ENCODE measurements around the gene NARF. TPM values are rescaled to one million over a fixed set of nuclear protein-coding genes. Genes with fewer than 3 reads are reported as not detected.
"Not testable (repeated sequence)": the region's sequence is repeated elsewhere in the genome, so short reads cannot be mapped to it uniquely, and the experiment has no call there.

NARF gene
- total RNA-seq, 2 donors from 2014 or later, result 68.7 to 75.5 TPM

DNA sequence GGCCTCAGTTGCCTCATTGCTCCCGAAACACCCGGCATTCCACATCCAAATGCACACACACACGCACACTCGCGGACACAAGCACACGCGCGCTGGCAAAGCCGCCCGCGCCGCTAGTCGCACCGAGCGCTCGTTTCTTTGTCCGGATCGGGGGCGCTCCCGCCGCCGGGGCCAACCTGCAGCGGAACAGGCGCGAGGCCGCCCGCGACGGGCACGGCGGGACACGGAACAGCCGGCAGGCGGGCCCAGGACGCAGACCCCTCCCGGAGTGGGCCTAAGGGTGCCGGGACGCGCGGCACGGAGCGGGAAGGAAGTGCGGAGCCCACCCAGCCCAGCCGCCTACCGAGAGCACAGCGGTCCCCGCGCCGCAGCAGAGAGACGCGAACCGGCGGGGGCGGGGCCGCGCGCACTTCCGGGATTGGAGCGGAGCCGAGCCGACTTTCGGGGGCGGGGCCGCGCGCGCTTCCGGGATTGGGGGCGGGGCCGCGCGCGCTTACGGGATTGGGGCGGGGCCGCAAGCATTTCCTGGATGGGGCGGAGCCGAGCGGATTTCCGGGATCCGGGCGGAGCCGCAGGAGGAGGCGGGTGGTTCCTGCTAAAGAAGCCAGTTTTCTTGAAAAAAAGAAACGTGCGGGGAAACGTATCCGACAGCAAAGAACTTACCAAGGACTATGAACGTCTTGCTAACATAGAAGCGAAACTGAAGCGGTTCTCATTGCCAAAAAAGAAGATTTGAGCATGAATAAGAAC is 8.0 kb upstream of the NARF start, which contains the start of gene CYBC1:
CYBC1 (minus strand) TSS at position 396 of the 750 bp plus-strand sequence. CDS start 1,498 bp downstream, outside the sequence.
- TF ChIP-seq, protein P1, sequence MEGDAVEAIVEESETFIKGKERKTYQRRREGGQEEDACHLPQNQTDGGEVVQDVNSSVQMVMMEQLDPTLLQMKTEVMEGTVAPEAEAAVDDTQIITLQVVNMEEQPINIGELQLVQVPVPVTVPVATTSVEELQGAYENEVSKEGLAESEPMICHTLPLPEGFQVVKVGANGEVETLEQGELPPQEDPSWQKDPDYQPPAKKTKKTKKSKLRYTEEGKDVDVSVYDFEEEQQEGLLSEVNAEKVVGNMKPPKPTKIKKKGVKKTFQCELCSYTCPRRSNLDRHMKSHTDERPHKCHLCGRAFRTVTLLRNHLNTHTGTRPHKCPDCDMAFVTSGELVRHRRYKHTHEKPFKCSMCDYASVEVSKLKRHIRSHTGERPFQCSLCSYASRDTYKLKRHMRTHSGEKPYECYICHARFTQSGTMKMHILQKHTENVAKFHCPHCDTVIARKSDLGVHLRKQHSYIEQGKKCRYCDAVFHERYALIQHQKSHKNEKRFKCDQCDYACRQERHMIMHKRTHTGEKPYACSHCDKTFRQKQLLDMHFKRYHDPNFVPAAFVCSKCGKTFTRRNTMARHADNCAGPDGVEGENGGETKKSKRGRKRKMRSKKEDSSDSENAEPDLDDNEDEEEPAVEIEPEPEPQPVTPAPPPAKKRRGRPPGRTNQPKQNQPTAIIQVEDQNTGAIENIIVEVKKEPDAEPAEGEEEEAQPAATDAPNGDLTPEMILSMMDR (IDR thresholded peaks at IDR 0.05), result no peak
- H3K36me3 ChIP-seq, result no peaks in the 10 kb centered on the region
- peak within 1 kb of the TSS; percentile 85 to 96 for H3K9ac ChIP-seq (ENCODE audit: low read depth in 2 of 2, low read length in 2 of 2)
- H3K4me3 ChIP-seq, result peak within 1 kb of the TSS; percentile 97
- no peaks in the 10 kb centered on the region for H3K27me3 ChIP-seq
- H3K9me3 ChIP-seq, result no peaks in the 10 kb centered on the region
- H3K27ac ChIP-seq, result peak within 1 kb of the TSS; percentile 91
- H3K4me1 ChIP-seq, result peaks cover 4% of the 10 kb centered on the region
- DNase-seq, result peak; percentile 94
- intact Hi-C loops (cut with DNase I), result no loop called here

DNA sequence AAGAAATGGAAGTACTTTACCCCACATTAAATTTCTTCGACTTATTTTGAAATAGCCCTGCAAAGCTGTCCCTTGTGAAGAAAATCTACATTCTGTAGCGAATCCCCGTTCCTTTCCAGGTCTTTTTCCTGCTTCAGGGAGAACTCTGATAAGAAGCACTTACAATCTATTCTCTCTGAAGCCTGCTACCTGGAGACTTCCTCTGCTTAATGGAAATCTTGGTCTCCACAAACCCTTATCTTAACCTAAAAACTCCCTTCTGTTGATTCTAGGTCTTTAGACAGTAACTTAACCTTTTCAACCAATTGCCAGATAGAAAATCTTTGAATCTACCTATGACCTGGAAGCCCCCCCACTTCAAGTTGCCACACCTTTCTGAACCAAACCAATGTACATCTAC is 6.4 kb upstream of the NARF start:
- no peaks in the 10 kb centered on the region for H3K36me3 ChIP-seq
- H3K9me3 ChIP-seq, result no peaks in the 10 kb centered on the region
- no peak overlapping the region for H3K4me3 ChIP-seq
- DNase-seq, result no peak
- no peak overlapping the region for H3K9ac ChIP-seq (ENCODE audit: low read depth in 2 of 2, low read length in 2 of 2)
- intact Hi-C loops (cut with DNase I), result no loop called here
- TF ChIP-seq, protein P1 (IDR thresholded peaks at IDR 0.05), result no peak
- H3K27ac ChIP-seq, result no peak overlapping the region
- H3K27me3 ChIP-seq, result no peaks in the 10 kb centered on the region
- peaks cover 7% of the 10 kb centered on the region for H3K4me1 ChIP-seq

DNA sequence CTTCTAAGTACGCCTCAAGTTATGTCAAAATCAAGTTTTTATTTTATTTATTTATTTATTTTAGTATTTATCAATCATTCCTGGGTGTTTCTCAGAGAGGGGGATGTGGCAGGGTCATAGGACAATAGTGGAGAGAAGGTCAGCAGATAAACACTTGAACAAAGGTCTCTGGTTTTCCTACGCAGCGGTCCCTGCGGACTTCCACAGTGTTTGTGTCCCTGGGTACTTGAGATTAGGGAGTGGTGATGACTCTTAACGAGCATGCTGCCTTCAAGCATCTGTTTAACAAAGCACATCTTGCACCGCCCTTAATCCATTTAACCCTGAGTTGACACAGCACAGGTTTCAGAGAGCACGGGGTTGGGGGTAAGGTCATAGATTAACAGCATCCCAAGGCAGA is 5.4 kb upstream of the NARF start:
- H3K9me3 ChIP-seq; H3K27ac ChIP-seq; DNase-seq; H3K36me3 ChIP-seq; intact Hi-C loops (cut with DNase I); H3K9ac ChIP-seq (ENCODE audit: low read depth in 2 of 2, low read length in 2 of 2); H3K27me3 ChIP-seq; H3K4me3 ChIP-seq: not testable (repeated sequence)
- peaks cover 13% of the 10 kb centered on the region for H3K4me1 ChIP-seq

DNA sequence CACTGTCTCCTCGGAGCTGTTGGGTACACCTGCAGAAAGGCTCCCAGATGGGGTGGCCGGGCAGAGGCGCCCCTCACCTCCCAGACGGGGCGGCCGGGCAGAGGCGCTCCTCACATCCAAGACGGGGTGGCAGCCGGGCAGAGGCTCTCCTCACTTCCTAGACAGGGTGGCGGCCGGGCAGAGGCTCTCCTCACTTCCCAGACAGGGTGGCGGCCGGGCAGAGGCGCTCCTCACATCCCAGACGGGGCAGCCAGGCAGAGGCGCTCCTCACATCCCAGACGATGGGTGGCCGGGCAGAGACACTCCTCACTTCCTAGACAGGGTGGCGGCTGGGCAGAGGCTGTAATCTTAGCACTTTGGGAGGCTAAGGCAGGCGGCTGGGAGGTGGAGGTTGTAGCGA is 4.8 kb upstream of the NARF start:
- H3K4me3 ChIP-seq; H3K36me3 ChIP-seq; H3K27me3 ChIP-seq; H3K9me3 ChIP-seq; H3K9ac ChIP-seq (ENCODE audit: low read depth in 2 of 2, low read length in 2 of 2); intact Hi-C loops (cut with DNase I); H3K27ac ChIP-seq: not testable (repeated sequence)
- peaks cover 13% of the 10 kb centered on the region for H3K4me1 ChIP-seq
- DNase-seq, result peak; percentile 17

DNA sequence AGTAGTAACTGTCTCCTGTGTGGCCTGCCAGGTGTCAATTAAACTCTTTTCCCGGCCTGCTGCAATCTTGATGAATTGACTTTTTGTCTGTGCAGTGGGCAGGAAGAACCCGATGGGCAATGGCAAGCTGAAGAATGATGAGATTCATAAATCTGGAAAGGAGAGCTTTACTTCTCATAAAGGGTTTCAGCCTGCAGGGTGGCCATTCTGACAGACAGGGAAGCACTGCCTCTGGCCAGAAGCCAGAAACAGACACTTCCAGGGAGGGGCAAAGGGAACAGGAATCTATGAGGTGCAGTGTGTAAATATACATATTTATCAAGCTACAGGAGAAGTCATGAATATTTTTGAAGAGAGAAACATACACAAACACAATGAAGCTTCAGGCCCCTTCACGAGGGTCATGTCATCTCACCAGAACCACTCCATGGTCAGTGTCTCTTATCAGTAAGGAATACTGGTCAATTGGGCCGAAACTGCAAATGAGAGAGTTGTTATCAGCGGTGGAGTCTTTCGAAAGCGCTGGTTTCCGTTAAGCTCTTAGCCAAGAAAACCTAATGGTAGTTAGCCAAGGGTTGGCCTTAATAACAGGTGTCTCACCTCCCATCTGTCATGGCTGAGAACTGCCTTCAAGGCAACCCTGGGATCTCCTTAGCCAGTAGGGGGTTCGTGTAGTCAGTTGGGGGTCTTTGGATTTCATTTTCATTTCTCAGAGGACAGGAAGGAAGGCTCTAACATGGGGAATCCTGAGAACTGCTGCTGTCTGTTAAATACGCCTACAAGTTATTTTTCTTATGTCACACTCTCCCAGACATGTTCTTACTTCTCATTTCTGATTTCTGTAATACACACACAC is 1.2 kb upstream of the NARF start:
- H3K9me3 ChIP-seq, result no peaks in the 10 kb centered on the region
- peak overlapping the region; percentile 100 for H3K27ac ChIP-seq
- H3K36me3 ChIP-seq, result no peaks in the 10 kb centered on the region
- intact Hi-C loops (cut with DNase I), result no loop called here
- H3K4me3 ChIP-seq, result peak overlapping the region; percentile 93
- no peaks in the 10 kb centered on the region for H3K27me3 ChIP-seq
- peaks cover 11% of the 10 kb centered on the region for H3K4me1 ChIP-seq
- TF ChIP-seq, protein P1 (IDR thresholded peaks at IDR 0.05), result no peak
- peak; percentile 72 for DNase-seq
- H3K9ac ChIP-seq (ENCODE audit: low read depth in 2 of 2, low read length in 2 of 2), result peak overlapping the region; percentile 28 to 91

DNA sequence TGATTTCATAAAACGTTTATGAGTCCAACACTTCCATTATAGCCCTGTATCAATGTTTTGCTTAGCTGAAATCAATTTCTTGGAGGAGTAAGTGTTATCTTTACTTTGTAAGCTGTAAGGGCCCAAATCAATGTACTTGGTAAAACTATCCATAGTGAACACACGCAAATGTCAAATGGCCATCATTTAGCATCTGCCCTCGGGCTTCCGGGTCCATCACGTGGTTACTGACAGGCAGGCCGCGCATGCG is 687 bp upstream of the NARF start:
- no peak for DNase-seq
- peak overlapping the region; percentile 100 for H3K27ac ChIP-seq
- no peaks in the 10 kb centered on the region for H3K36me3 ChIP-seq
- H3K4me3 ChIP-seq, result peak overlapping the region; percentile 93
- no peaks in the 10 kb centered on the region for H3K27me3 ChIP-seq
- peak overlapping the region; percentile 91 to 99 for H3K9ac ChIP-seq (ENCODE audit: low read depth in 2 of 2, low read length in 2 of 2)
- H3K4me1 ChIP-seq, result peaks cover 11% of the 10 kb centered on the region
- intact Hi-C loops (cut with DNase I), result no loop called here
- TF ChIP-seq, protein P1 (IDR thresholded peaks at IDR 0.05), result no peak
- no peaks in the 10 kb centered on the region for H3K9me3 ChIP-seq
